ENCODE measurements around the gene APOC1.
"Not testable (repeated sequence)": the region's sequence is repeated elsewhere in the genome, so short reads cannot be mapped to it uniquely, and the experiment has no call there.

The APOC1 gene

DNA sequence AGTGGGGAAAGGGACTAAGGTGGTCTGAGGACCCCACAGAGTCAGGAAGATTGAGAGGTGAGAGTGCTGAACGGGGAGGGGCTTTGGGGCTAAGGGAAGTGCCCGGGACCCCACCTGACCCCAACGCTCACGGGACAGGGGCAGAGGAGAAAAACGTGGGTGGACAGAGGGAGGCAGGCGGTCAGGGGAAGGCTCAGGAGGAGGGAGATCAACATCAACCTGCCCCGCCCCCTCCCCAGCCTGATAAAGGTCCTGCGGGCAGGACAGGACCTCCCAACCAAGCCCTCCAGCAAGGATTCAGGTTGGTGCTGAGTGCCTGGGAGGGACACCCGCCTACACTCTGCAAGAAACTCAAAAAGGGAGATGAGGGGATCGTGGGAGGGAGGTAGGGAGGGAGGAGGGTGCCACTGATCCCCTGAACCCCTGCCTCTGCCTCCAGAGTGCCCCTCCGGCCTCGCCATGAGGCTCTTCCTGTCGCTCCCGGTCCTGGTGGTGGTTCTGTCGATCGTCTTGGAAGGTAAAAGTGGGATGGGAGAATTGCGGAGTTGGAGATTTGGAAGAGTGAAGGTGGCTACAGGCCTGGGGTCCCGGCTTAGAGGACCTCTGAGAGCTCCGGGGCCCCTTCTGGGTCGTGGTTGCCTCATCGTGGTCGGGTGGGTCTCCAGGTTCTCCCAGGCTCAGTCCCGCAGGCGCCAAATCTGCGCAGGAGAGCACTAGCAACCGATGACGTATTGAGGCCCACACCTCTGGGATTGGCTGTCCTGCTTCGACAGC, at the start of gene APOC1:
APOC1 (plus strand) TSS at position 176 of the 774 bp plus-strand sequence; CDS start at position 460, 284 bp downstream.
- in situ Hi-C loops (cut with MboI; ENCODE audit: low sequenced_read_pairs) = not testable (repeated sequence)

DNA sequence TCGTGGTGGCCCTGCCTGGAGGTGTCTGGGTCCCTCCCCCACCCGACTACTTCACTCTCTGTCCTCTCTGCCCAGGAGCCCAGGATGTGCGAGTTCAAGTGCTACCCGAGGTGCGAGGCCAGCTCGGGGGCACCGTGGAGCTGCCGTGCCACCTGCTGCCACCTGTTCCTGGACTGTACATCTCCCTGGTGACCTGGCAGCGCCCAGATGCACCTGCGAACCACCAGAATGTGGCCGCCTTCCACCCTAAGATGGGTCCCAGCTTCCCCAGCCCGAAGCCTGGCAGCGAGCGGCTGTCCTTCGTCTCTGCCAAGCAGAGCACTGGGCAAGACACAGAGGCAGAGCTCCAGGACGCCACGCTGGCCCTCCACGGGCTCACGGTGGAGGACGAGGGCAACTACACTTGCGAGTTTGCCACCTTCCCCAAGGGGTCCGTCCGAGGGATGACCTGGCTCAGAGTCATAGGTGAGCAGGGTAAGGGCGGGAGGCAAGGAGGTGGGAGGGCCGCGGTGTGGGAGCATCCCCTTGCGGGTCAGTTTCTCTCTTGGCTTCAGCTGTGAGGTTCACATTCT, 49.1 kb upstream of the APOC1 start:
- in situ Hi-C loops (cut with MboI; ENCODE audit: low sequenced_read_pairs) = no loop called here

DNA sequence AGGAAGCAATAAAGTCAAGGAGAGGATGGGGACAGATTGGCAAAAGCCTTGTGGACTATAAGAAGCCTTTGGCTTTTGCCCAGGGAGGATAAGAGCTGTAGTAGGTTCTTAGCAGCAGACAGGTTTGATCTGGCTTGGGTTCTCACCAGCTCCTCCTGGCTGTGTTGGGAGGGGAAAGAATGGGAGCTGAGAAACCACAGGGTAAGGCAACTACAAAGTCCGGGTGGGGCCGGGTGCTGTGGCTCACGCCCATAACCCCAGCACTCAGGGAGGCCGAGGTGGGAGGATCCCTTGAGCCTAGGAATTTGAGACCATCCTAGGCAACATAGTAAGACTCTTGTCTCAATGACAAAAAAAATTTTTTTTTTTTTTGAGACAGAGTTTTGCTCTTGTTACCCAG, 47.7 kb upstream of the APOC1 start:
- in situ Hi-C loops (cut with MboI; ENCODE audit: low sequenced_read_pairs) = no loop called here

- in situ Hi-C loops (cut with MboI; ENCODE audit: low sequenced_read_pairs) = no loop called here
Observed at GRCh38 chr19:44867578-44867977, 46.8 kb upstream of the APOC1 start.

GRCh38 chr19:44869733-44870470, 44.5 kb upstream of the APOC1 start:
- in situ Hi-C loops (cut with MboI; ENCODE audit: low sequenced_read_pairs) = no loop called here

DNA sequence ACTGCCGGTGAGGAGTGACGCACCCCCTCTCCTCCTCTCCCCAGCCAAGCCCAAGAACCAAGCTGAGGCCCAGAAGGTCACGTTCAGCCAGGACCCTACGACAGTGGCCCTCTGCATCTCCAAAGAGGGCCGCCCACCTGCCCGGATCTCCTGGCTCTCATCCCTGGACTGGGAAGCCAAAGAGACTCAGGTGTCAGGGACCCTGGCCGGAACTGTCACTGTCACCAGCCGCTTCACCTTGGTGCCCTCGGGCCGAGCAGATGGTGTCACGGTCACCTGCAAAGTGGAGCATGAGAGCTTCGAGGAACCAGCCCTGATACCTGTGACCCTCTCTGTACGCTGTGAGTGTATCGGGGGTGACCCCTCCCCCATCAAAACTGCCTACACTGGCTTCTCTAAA, 42.6 kb upstream of the APOC1 start:
- in situ Hi-C loops (cut with MboI; ENCODE audit: low sequenced_read_pairs) = no loop called here

DNA sequence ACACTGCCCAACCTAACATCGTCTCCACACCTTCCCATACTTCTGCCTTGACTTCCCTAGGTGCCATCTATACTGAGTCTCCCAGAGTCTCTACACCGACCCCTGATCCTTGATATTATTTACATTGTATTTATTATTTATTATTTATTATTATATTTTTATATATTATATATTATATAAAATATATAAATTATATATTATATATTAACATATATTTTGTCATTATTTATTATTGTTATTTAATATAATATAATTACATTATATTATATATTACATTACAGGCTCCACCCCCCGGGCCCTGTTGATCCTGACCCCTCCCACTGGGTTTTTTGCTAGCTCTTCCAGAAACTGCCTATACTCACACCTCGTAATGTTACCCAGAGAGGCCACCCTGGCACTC, 41.7 kb upstream of the APOC1 start:
- in situ Hi-C loops (cut with MboI; ENCODE audit: low sequenced_read_pairs) = no loop called here

DNA sequence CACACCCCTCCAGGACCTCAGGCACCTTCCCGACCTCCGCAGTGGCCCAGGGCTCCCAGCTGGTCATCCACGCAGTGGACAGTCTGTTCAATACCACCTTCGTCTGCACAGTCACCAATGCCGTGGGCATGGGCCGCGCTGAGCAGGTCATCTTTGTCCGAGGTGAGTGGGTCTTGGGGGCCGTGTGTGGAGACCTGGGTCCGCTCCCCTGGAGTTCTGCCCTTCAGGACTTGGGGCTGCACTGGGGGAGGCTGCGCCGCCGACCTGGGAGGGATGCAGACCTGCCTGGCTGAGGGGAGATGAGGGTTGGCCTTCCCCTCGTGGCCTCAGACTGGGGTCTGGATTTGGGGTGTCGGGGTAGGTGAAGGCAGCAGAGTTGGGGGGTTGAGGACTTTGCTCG, 40.1 kb upstream of the APOC1 start:
- in situ Hi-C loops (cut with MboI; ENCODE audit: low sequenced_read_pairs) = no loop called here

GRCh38 chr19:44875666-44876451, 38.5 kb upstream of the APOC1 start:
- in situ Hi-C loops (cut with MboI; ENCODE audit: low sequenced_read_pairs) = no loop called here

DNA sequence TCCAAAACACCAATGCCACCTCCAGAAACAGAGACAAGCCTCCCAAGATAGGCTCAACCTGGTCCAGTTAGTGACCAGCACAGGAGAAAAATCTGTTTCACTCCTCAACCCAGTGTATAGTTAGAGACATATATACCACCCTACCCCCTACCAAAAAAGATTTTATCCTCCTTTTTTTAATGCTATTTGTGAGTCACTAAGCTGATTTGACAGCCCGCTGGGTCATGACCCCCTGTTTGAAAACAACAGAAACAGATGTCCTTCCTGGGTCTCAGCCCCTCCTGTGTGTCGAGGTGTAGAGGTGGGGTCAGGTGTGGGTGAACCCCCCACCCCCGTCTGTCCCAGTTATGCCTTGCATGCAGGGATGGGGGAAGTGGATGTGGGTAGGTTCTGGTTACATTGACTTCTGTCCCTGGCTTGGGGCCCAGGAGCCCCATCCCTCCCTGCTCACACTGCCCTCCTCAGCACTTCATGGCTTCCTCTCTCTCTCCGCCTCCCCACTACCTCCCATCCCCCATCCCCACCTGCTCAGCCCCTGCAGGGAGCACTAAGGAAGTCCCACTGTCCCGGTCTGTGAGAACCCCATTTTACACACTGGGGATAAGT, 37.4 kb upstream of the APOC1 start:
- in situ Hi-C loops (cut with MboI; ENCODE audit: low sequenced_read_pairs) = no loop called here

DNA sequence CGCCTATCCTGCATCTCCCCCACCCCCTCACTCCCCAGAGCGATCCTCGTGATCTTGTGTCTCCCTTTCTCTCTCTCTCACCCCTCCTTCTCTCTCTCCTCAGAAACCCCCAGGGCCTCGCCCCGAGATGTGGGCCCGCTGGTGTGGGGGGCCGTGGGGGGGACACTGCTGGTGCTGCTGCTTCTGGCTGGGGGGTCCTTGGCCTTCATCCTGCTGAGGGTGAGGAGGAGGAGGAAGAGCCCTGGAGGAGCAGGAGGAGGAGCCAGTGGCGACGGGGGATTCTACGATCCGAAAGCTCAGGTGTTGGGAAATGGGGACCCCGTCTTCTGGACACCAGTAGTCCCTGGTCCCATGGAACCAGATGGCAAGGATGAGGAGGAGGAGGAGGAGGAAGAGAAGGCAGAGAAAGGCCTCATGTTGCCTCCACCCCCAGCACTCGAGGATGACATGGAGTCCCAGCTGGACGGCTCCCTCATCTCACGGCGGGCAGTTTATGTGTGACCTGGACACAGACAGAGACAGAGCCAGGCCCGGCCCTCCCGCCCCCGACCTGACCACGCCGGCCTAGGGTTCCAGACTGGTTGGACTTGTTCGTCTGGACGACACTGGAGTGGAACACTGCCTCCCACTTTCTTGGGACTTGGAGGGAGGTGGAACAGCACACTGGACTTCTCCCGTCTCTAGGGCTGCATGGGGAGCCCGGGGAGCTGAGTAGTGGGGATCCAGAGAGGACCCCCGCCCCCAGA, 36.1 kb upstream of the APOC1 start:
- in situ Hi-C loops (cut with MboI; ENCODE audit: low sequenced_read_pairs) = no loop called here

- in situ Hi-C loops (cut with MboI; ENCODE audit: low sequenced_read_pairs) = no loop called here
Observed at GRCh38 chr19:44879309-44880065, 34.9 kb upstream of the APOC1 start.

- in situ Hi-C loops (cut with MboI; ENCODE audit: low sequenced_read_pairs) = no loop called here
Observed at GRCh38 chr19:44882063-44882462, 32.3 kb upstream of the APOC1 start.

- in situ Hi-C loops (cut with MboI; ENCODE audit: low sequenced_read_pairs) = not testable (repeated sequence)
Observed at GRCh38 chr19:44882619-44883397, 31.6 kb upstream of the APOC1 start.

GRCh38 chr19:44883922-44884321, 30.5 kb upstream of the APOC1 start:
- in situ Hi-C loops (cut with MboI; ENCODE audit: low sequenced_read_pairs) = no loop called here

DNA sequence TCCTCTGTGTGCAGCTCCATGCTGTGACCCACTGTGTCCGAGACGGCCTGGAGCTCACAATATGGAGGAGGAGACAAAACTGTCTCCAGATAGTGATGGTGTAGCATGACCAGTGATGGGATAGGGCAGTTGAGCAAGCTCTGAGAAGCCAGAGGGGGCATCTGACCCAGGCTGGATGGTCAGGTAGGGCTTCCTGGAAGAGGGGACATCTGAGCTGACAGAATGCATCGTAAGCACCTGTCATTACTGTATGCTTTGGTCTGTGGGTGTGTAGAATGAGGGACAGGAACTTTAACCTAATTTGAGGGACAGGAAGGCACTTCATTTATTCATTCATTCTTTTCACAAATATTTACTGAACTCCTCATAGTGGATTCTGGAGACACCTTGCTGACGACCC, 29.8 kb upstream of the APOC1 start:
- in situ Hi-C loops (cut with MboI; ENCODE audit: low sequenced_read_pairs) = no loop called here

DNA sequence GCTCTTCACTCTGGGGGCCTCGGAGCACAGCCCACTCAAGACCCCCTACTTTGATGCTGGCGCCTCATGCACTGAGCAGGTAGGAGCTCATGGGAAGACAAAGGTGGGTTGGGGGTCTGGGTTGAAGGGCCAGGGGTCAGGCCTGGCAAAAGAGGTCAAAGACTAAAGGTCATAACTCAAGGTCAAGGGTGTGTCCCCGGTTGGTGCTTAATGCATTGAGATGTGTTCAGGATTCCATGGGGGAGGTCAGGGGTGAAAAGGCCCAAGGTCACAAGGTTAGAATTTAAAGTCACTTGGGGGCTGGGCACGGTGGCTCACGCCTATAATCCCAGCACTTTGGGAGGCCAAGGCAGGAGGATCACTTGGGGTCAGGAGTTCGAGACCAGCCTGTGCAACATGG, 28.3 kb upstream of the APOC1 start:
- in situ Hi-C loops (cut with MboI; ENCODE audit: low sequenced_read_pairs) = no loop called here

DNA sequence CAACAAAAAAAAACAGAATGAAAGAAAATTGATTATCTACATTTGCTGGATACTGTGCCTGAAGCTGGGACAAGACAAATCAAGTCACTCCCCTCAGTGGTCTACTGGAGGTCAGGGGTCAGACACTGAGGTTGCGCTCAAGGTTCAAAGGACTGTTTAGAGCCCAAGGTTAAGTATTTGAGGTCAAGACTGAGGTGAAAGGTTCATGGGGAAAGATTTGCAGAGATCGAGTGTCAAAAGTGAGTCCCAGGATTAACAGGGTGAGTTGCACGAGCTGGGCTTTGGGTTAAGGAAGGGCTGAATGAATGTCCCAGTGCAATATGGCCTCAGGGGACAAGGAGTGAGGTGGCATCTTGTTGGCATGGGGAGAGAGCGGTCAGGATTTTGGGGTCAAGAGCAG, 26.8 kb upstream of the APOC1 start:
- in situ Hi-C loops (cut with MboI; ENCODE audit: low sequenced_read_pairs) = no loop called here

- in situ Hi-C loops (cut with MboI; ENCODE audit: low sequenced_read_pairs) = not testable (repeated sequence)
Observed at GRCh38 chr19:44888335-44888734, 26.1 kb upstream of the APOC1 start.

Data from HL-60/S4 treated with phorbol 12-myristate 13-acetate at 8.2 ng/mL for 4 days and 3 days (cell line).